22Rv1 (cell line): ENCODE measurements around the gene DRG1.

Experiments
- CTCF ChIP-seq: fragments of 450-650 bp; IDR thresholded peaks from 2 replicates; pipeline ENCODE4 v1.5.1; 2017; ENCODE audit warnings: mild to moderate bottlenecking
- ZFX ChIP-seq: fragments of 450-650 bp; IDR thresholded peaks from 2 replicates; pipeline ENCODE4 v1.6.1; 2017; ENCODE audit warnings: antibody characterized with exemption, borderline replicate concordance

GRCh38 chr22:31350410-31350863 is 49.0 kb upstream of the DRG1 start:
- no peak for TF ChIP-seq CTCF
- no peak for TF ChIP-seq ZFX
